Measurements from ENCODE around the gene LIF.

The LIF gene

GRCh38 chr22:30240541-30241417, 5.8 kb downstream of the LIF start:
- Histone ChIP-seq H3K4me2 (ENCODE audit: low read depth, low read length, poor library complexity, severe bottlenecking) (no peak overlapping the region), H3K4me3 (ENCODE audit: insufficient read depth, low read length, poor library complexity, severe bottlenecking) (no peak overlapping the region), H4K20me1 (ENCODE audit: low read depth, low read length) (no peaks in the 10 kb centered on the region), H3K9me2 (replicated peaks; ENCODE audit: insufficient read depth, low read length) (no peaks in the 10 kb centered on the region), H3K27me3 (ENCODE audit: low read length) (no peaks in the 10 kb centered on the region), H3F3A (ENCODE audit: insufficient read depth) (no peaks in the 10 kb centered on the region), H3K9ac (ENCODE audit: low read length) (no peak overlapping the region), H2AFZ (ENCODE audit: low read depth, low read length, severe bottlenecking) (no peak overlapping the region), H3K27ac (ENCODE audit: low read depth, low read length) (no peak overlapping the region), H3K9me3 (ENCODE audit: insufficient read depth, low read length) (no peaks in the 10 kb centered on the region), H3K36me3 (ENCODE audit: low read length) (no peaks in the 10 kb centered on the region), H3K79me2 (ENCODE audit: insufficient read depth, low read length) (no peaks in the 10 kb centered on the region)
- TF ChIP-seq EZH2phosphoT487 (conservative IDR thresholded peaks at IDR 0.05; ENCODE audit: low read length) (no peak), CTCF (IDR thresholded peaks at IDR 0.05; ENCODE audit: insufficient read depth, low read length, poor library complexity, severe bottlenecking) (no peak)

GRCh38 chr22:30239488-30240405, 6.8 kb downstream of the LIF start:
- no peaks in the 10 kb centered on the region for H3K9me2 ChIP-seq (replicated peaks; ENCODE audit: insufficient read depth, low read length)
- H3K36me3 ChIP-seq (ENCODE audit: low read length) = no peaks in the 10 kb centered on the region
- H3K4me3 ChIP-seq (ENCODE audit: insufficient read depth, low read length, poor library complexity, severe bottlenecking) = no peak overlapping the region
- H3K9me3 ChIP-seq (ENCODE audit: insufficient read depth, low read length) = no peaks in the 10 kb centered on the region
- no peak overlapping the region for H2AFZ ChIP-seq (ENCODE audit: low read depth, low read length, severe bottlenecking)
- TF ChIP-seq CTCF (IDR thresholded peaks at IDR 0.05; ENCODE audit: insufficient read depth, low read length, poor library complexity, severe bottlenecking) = no peak
- TF ChIP-seq EZH2phosphoT487 (conservative IDR thresholded peaks at IDR 0.05; ENCODE audit: low read length) = no peak
- no peaks in the 10 kb centered on the region for H3K79me2 ChIP-seq (ENCODE audit: insufficient read depth, low read length)
- no peaks in the 10 kb centered on the region for H3K27me3 ChIP-seq (ENCODE audit: low read length)
- no peak overlapping the region for H3K4me2 ChIP-seq (ENCODE audit: low read depth, low read length, poor library complexity, severe bottlenecking)
- H3K9ac ChIP-seq (ENCODE audit: low read length) = no peak overlapping the region
- H3F3A ChIP-seq (ENCODE audit: insufficient read depth) = no peaks in the 10 kb centered on the region
- H3K27ac ChIP-seq (ENCODE audit: low read depth, low read length) = no peak overlapping the region
- H4K20me1 ChIP-seq (ENCODE audit: low read depth, low read length) = no peaks in the 10 kb centered on the region

GRCh38 chr22:30238661-30239487, 7.7 kb downstream of the LIF start:
- Histone ChIP-seq H3K9me3 (ENCODE audit: insufficient read depth, low read length) (no peaks in the 10 kb centered on the region), H3K4me2 (ENCODE audit: low read depth, low read length, poor library complexity, severe bottlenecking) (no peak overlapping the region), H3F3A (ENCODE audit: insufficient read depth) (no peaks in the 10 kb centered on the region), H3K27me3 (ENCODE audit: low read length) (no peaks in the 10 kb centered on the region), H3K36me3 (ENCODE audit: low read length) (no peaks in the 10 kb centered on the region), H3K9me2 (replicated peaks; ENCODE audit: insufficient read depth, low read length) (no peaks in the 10 kb centered on the region), H4K20me1 (ENCODE audit: low read depth, low read length) (no peaks in the 10 kb centered on the region), H3K79me2 (ENCODE audit: insufficient read depth, low read length) (no peaks in the 10 kb centered on the region), H3K27ac (ENCODE audit: low read depth, low read length) (no peak overlapping the region), H3K4me3 (ENCODE audit: insufficient read depth, low read length, poor library complexity, severe bottlenecking) (no peak overlapping the region), H3K9ac (ENCODE audit: low read length) (no peak overlapping the region), H2AFZ (ENCODE audit: low read depth, low read length, severe bottlenecking) (no peak overlapping the region)
- TF ChIP-seq EZH2phosphoT487 (conservative IDR thresholded peaks at IDR 0.05; ENCODE audit: low read length) (no peak), CTCF (IDR thresholded peaks at IDR 0.05; ENCODE audit: insufficient read depth, low read length, poor library complexity, severe bottlenecking) (no peak)
